IMR-90 (cell line): ENCODE data around the gene RBPJ. TPM values are rescaled to one million over a fixed set of nuclear protein-coding genes. Genes with fewer than 3 reads are reported as not detected.

ENCODE experiments used
- ATAC-seq: fragments of 200-7000 bp; cut with Tn5 transposase; 2 replicates; pipeline ENCODE4 v1.9.1; 2020; ENCODE audit warnings: low read depth, mild to moderate bottlenecking, moderate library complexity
- BruUV-seq: library from RNA; stranded (reverse); fragments of 400-500 nt; replicated peaks from 2 replicates; lab custom pipeline; 2021; lab: Mats Ljungman, UMichigan
- CTCF ChIA-PET: fragments of 300-600 bp; formaldehyde crosslinking; extraction: SDS; loops from one replicate; lab custom pipeline; 2021; ENCODE audit warnings: antibody characterized with exemption; lab: Yijun Ruan, JAX
- POLR2A ChIA-PET: fragments of 300-600 bp; sonication (Branson Sonifier 250); formaldehyde crosslinking; loops from one replicate; lab custom pipeline; 2022; ENCODE audit warnings: antibody characterized with exemption; ENCODE audit not compliant: unreplicated experiment; lab: Charles Lee
- DNase-seq: peaks from one replicate; pipeline ENCODE4 v3.0.0; 2013
- H2AFZ ChIP-seq: replicated peaks from 2 replicates; pipeline ENCODE3; 2013; ENCODE audit warnings: low read length, mild to moderate bottlenecking; ENCODE audit not compliant: poor library complexity
- H2AK5ac ChIP-seq: 2 replicates; pipeline ENCODE4 v1.6.1; 2013; ENCODE audit warnings: low read depth, low read length, inconsistent platforms
- H2AK9ac ChIP-seq: replicated peaks from 2 replicates; pipeline ENCODE3; 2013; ENCODE audit warnings: mild to moderate bottlenecking, low read depth, low read length, moderate library complexity; ENCODE audit not compliant: poor library complexity
- H2BK120ac ChIP-seq: 2 replicates; pipeline ENCODE4 v1.6.1; 2013; ENCODE audit warnings: low read depth, low read length, inconsistent platforms
- H2BK15ac ChIP-seq: 3 replicates; pipeline ENCODE4 v1.6.1; 2013; ENCODE audit warnings: low read depth, low read length, inconsistent platforms
- H2BK20ac ChIP-seq: 2 replicates; pipeline ENCODE4 v1.6.1; 2013; ENCODE audit warnings: low read depth, mild to moderate bottlenecking, inconsistent platforms, low read length, moderate library complexity
- H2BK5ac ChIP-seq: 2 replicates; pipeline ENCODE4 v1.6.1; 2013; ENCODE audit warnings: mild to moderate bottlenecking, low read depth, low read length, inconsistent platforms; ENCODE audit not compliant: poor library complexity, severe bottlenecking
- H3K14ac ChIP-seq: replicated peaks from 2 replicates; pipeline ENCODE4 v1.6.1; 2013; ENCODE audit warnings: low read depth, low read length, inconsistent platforms
- H3K18ac ChIP-seq: 2 replicates; pipeline ENCODE4 v1.6.1; 2013; ENCODE audit warnings: low read depth, low read length, control low read depth
- H3K23ac ChIP-seq: 2 replicates; pipeline ENCODE4 v1.6.1; 2013; ENCODE audit warnings: low read depth, low read length, inconsistent platforms
- H3K27ac ChIP-seq: 2 replicates; pipeline ENCODE4 v1.5.1; 2013; ENCODE audit warnings: mild to moderate bottlenecking, control low read depth, low read length; ENCODE audit not compliant: insufficient read depth
- H3K27me3 ChIP-seq: 2 replicates; pipeline ENCODE4 v1.6.1; 2013; ENCODE audit warnings: low read length; ENCODE audit not compliant: control insufficient read depth, insufficient read depth
- H3K36me3 ChIP-seq: 2 replicates; pipeline ENCODE4 v1.6.1; 2013; ENCODE audit warnings: low read length, mixed read lengths; ENCODE audit not compliant: control insufficient read depth, insufficient read depth
- H3K4ac ChIP-seq: 2 replicates; pipeline ENCODE4 v1.6.1; 2013; ENCODE audit warnings: low read depth, low read length, inconsistent platforms
- H3K4me1 ChIP-seq: 2 replicates; pipeline ENCODE4 v1.6.1; 2013; ENCODE audit warnings: low read length, mixed read lengths; ENCODE audit not compliant: control insufficient read depth, insufficient read depth
- H3K4me2 ChIP-seq: 2 replicates; pipeline ENCODE4 v1.6.1; 2013; ENCODE audit warnings: low read depth, mild to moderate bottlenecking, control low read depth, low read length, moderate library complexity
- H3K4me3 ChIP-seq: 2 replicates; pipeline ENCODE4 v1.5.1; 2013; ENCODE audit warnings: low read depth, mild to moderate bottlenecking, control low read depth, low read length, moderate library complexity; ENCODE audit not compliant: insufficient read depth
- H3K56ac ChIP-seq: 2 replicates; pipeline ENCODE4 v1.6.1; 2013; ENCODE audit warnings: low read length, inconsistent platforms; ENCODE audit not compliant: insufficient read depth; ENCODE audit errors: extremely low read depth
- H3K79me1 ChIP-seq, 2 experiments: 2 replicates each; pipeline ENCODE4 v1.6.1; 2013; ENCODE audit warnings: low read length in 2 of 2, inconsistent platforms in 1 of 2, low read depth in 1 of 2
- H3K9ac ChIP-seq: 2 replicates; pipeline ENCODE4 v1.6.1; 2013; ENCODE audit warnings: low read depth, low read length, control low read depth
- H3K9me1 ChIP-seq: 2 replicates; pipeline ENCODE4 v1.6.1; 2013; ENCODE audit warnings: low read length, inconsistent platforms; ENCODE audit not compliant: insufficient read depth
- H3K9me3 ChIP-seq: 2 replicates; pipeline ENCODE4 v1.6.1; 2013; ENCODE audit warnings: low read length; ENCODE audit not compliant: control insufficient read depth, insufficient read depth
- H4K20me1 ChIP-seq: 2 replicates; pipeline ENCODE4 v1.6.1; 2013; ENCODE audit warnings: low read length, inconsistent platforms; ENCODE audit not compliant: insufficient read depth
- H4K5ac ChIP-seq: 2 replicates; pipeline ENCODE4 v1.6.1; 2013; ENCODE audit warnings: mild to moderate bottlenecking, low read depth, low read length, control low read depth
- H4K8ac ChIP-seq, 2 experiments: 2 replicates each; pipeline ENCODE4 v1.6.1; 2013; ENCODE audit warnings: low read depth in 2 of 2, low read length in 2 of 2, control low read depth in 1 of 2, inconsistent platforms in 1 of 2
- H4K91ac ChIP-seq: 2 replicates; pipeline ENCODE4 v1.6.1; 2013; ENCODE audit warnings: low read depth, low read length, inconsistent platforms; ENCODE audit not compliant: insufficient read depth
- FOS ChIP-seq: fragments of 150-350 bp; IDR thresholded peaks from 2 replicates; pipeline ENCODE4 v1.6.1; 2016; ENCODE audit warnings: low read depth, low read length
- RCOR1 ChIP-seq: IDR thresholded peaks from 2 replicates; pipeline ENCODE4 v1.6.1; 2012; ENCODE audit warnings: mild to moderate bottlenecking, low read length, improper control_type of control experiment; ENCODE audit not compliant: insufficient replicate concordance
- RFX5 ChIP-seq: IDR thresholded peaks from 2 replicates; pipeline ENCODE4 v1.8.0; 2012; ENCODE audit warnings: low read depth, mild to moderate bottlenecking, low read length, moderate library complexity
- WGBS, 2 experiments: methylation state at CpG; one replicate each; pipeline versions ENCODE4 v1.1.5 to v1.1.7; 2013; ENCODE audit warnings: missing lambda C conversion rate in 2 of 2; ENCODE audit not compliant: insufficient read length in 1 of 2; ENCODE audit errors: extremely low coverage in 2 of 2; 5-methylcytosine and 5-hydroxymethylcytosine counted together
- dilution Hi-C: fragments of 300-500 bp; cut with HindIII; formaldehyde crosslinking; loops from one replicate; pipeline ENCODE4 v1.14.3; 2018; ENCODE audit warnings: low sequenced_read_pairs; ENCODE audit not compliant: unreplicated experiment
- in situ Hi-C: fragments of 300-500 bp; cut with MboI; formaldehyde crosslinking; loops from 3 replicates; pipeline ENCODE4 v1.14.3; 2019; ENCODE audit warnings: low sequenced_read_pairs, inconsistent platforms, mixed read lengths
- intact Hi-C: fragments of 100-400 bp; cut with micrococcal nuclease; formaldehyde crosslinking; loops from 2 replicates; pipeline ENCODE4 v1.10.0; 2022
- polyA plus RNA-seq, 3 experiments: library from polyadenylated mRNA; depleted of rRNA; stranded (reverse); fragments of >200 nt; gene quantifications; 2 replicates each; pipeline ENCODE4 v1.2.3, GENCODE V29; 2012; ENCODE audit warnings: low replicate concordance in 1 of 3
- total RNA-seq: library from RNA; depleted of rRNA; stranded (reverse); fragments of >200 nt; gene quantifications from 2 replicates; pipeline ENCODE4 v1.2.3, GENCODE V29; 2012

The RBPJ gene
- total and polyA plus RNA-seq, 2 of the 4 experiments (the other 2 are of a cell fraction), result 50.3 to 148 TPM

GRCh38 chr4:26429910-26430309 lies 109.1 kb downstream of the RBPJ start:
- no TSS peak for BruUV-seq
- Histone ChIP-seq H2BK5ac (no peak overlapping the region), H4K8ac (no peak overlapping the region), H4K5ac (no peak overlapping the region), H3K79me1 (peaks cover 23 to 35% of the 10 kb centered on the region in 2 experiments), H3K27me3 (no peaks in the 10 kb centered on the region), H4K91ac (no peak overlapping the region), H2AK5ac (no peak overlapping the region), H4K20me1 (peaks cover 3% of the 10 kb centered on the region; the same call in 1 of the 2 replicates), H3K23ac (no peak overlapping the region), H3K4ac (no peak overlapping the region), H3K4me2 (no peak overlapping the region), H3K9me1 (peaks cover 3% of the 10 kb centered on the region), H3K9ac (no peak overlapping the region), H3K4me1 (peaks cover 5% of the 10 kb centered on the region), H3K56ac (no peak overlapping the region), H3K9me3 (no peaks in the 10 kb centered on the region), H2BK20ac (no peak overlapping the region), H2BK15ac (no peak overlapping the region), H3K14ac (no peak overlapping the region), H2AFZ (no peak overlapping the region), H3K36me3 (peaks cover 25% of the 10 kb centered on the region), H2AK9ac (no peak overlapping the region), H2BK120ac (no peak overlapping the region), H3K4me3 (no peak overlapping the region), H3K27ac (no peak overlapping the region), H3K18ac (no peak overlapping the region)
- TF ChIP-seq RCOR1 (no peak), FOS (no peak), RFX5 (no peak)
- no peak for DNase-seq
- no CpG with 5 or more reads among the region's 4 CpGs for WGBS, 2 experiments
- ATAC-seq, result no peak
- ChIA-PET CTCF (no interaction called here), POLR2A (no interaction called here)
- dilution Hi-C loops, result no loop called here
- intact Hi-C loops, result no loop called here
- in situ Hi-C loops, result loop anchor here (10.0 kb wide), 1 partner anchor 295 kb away; no protein-coding TSS in a partner anchor
